22Rv1 (cell line): ENCODE data around the gene ANGPTL7.

Source experiments
- ZFX ChIP-seq: fragments of 450-650 bp; IDR thresholded peaks from 2 replicates; pipeline ENCODE4 v1.6.1; 2017; ENCODE audit warnings: antibody characterized with exemption, borderline replicate concordance
- TF ChIP-seq, protein P1 (sequence below): fragments of 450-650 bp; IDR thresholded peaks from 2 replicates; pipeline ENCODE4 v1.5.1; 2017; ENCODE audit warnings: mild to moderate bottlenecking

DNA sequence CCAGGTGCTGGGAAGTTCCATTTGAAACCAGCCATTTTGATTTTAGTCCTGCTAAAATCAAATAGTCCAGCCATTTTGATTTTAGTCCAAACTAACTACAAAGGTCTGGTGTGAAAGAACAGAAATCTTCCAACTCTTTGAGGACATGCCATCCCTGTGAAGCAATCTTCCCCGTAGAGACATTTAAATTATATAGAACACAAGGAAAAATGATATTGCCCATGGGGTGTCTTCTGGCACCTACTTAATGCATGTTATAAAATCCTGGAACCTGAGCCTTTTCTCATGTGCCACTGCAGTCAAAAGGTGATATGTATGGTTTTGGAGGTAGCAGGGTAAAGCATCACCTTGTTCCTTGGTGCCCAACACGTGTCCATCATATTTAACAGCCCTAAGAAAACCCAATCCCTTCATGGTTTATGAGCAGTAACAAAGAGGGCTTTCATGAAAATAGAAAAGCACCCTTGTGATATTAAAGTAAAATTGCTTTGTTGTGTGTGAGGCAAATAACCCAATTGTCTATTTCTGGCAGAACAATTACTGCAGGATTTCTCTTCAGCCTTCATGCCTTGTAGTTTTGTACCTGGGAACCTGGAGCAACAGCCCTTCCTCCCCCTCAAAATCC lies 26.3 kb downstream of the ANGPTL7 start:
- TF ChIP-seq, protein P1, sequence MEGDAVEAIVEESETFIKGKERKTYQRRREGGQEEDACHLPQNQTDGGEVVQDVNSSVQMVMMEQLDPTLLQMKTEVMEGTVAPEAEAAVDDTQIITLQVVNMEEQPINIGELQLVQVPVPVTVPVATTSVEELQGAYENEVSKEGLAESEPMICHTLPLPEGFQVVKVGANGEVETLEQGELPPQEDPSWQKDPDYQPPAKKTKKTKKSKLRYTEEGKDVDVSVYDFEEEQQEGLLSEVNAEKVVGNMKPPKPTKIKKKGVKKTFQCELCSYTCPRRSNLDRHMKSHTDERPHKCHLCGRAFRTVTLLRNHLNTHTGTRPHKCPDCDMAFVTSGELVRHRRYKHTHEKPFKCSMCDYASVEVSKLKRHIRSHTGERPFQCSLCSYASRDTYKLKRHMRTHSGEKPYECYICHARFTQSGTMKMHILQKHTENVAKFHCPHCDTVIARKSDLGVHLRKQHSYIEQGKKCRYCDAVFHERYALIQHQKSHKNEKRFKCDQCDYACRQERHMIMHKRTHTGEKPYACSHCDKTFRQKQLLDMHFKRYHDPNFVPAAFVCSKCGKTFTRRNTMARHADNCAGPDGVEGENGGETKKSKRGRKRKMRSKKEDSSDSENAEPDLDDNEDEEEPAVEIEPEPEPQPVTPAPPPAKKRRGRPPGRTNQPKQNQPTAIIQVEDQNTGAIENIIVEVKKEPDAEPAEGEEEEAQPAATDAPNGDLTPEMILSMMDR, result no peak
- no peak for TF ChIP-seq ZFX
